GM23338 (cell line): ENCODE data around the gene TANC2. TPM values are rescaled to one million over a fixed set of nuclear protein-coding genes. Genes with fewer than 3 reads are reported as not detected.

Experiments
- ATAC-seq: fragments of 200-7000 bp; cut with Tn5 transposase; 3 replicates; pipeline ENCODE4 v1.9.1; 2020
- DNase-seq: peaks from one replicate; pipeline ENCODE4 v3.0.0-alpha.2; 2015; ENCODE audit warnings: low spot score
- H2AFZ ChIP-seq: fragments of 200-600 bp; sonication (generic); 2 replicates; pipeline ENCODE4 v1.8.0; 2016; ENCODE audit warnings: antibody characterized with exemption, mild to moderate bottlenecking, moderate library complexity
- H3F3A ChIP-seq: fragments of 200-600 bp; sonication (generic); replicated peaks from 2 replicates; pipeline ENCODE4 v1.8.0; 2017; ENCODE audit warnings: antibody characterized with exemption, mixed run types, low read depth
- H3K27ac ChIP-seq: fragments of 200-600 bp; sonication (generic); 2 replicates; pipeline ENCODE4 v1.6.1; 2016; ENCODE audit warnings: low read depth
- H3K27me3 ChIP-seq: fragments of 200-600 bp; sonication (generic); 2 replicates; pipeline ENCODE4 v1.8.0; 2016; ENCODE audit warnings: mild to moderate bottlenecking, mixed run types, moderate library complexity; ENCODE audit not compliant: insufficient read depth
- H3K36me3 ChIP-seq: fragments of 200-600 bp; sonication (generic); 2 replicates; pipeline ENCODE4 v1.8.0; 2016; ENCODE audit warnings: mild to moderate bottlenecking; ENCODE audit not compliant: insufficient read depth
- H3K4me1 ChIP-seq: fragments of 200-600 bp; sonication (generic); 2 replicates; pipeline ENCODE4 v1.8.0; 2016; ENCODE audit warnings: mild to moderate bottlenecking, moderate library complexity; ENCODE audit not compliant: insufficient read depth
- H3K4me2 ChIP-seq: fragments of 200-600 bp; sonication (generic); 2 replicates; pipeline ENCODE4 v1.7.1; 2017; ENCODE audit warnings: mixed run types
- H3K4me3 ChIP-seq: fragments of 200-600 bp; sonication (generic); 2 replicates; pipeline ENCODE4 v1.6.1; 2016; ENCODE audit warnings: mixed run types
- H3K79me2 ChIP-seq: fragments of 200-600 bp; sonication (generic); replicated peaks from 2 replicates; pipeline ENCODE4 v1.8.0; 2017; ENCODE audit warnings: mild to moderate bottlenecking; ENCODE audit not compliant: insufficient read depth
- H3K9me2 ChIP-seq: fragments of 200-600 bp; sonication (generic); 2 replicates; pipeline ENCODE4 v1.8.0; 2017; ENCODE audit not compliant: insufficient read depth
- H4K20me1 ChIP-seq: fragments of 200-600 bp; sonication (generic); replicated peaks from 2 replicates; pipeline ENCODE4 v1.8.0; 2017; ENCODE audit warnings: mild to moderate bottlenecking; ENCODE audit not compliant: insufficient read depth
- H3K27ac Mint-ChIP-seq: 2 replicates; pipeline ENCODE4 v1.8.0; 2020; ENCODE audit warnings: inconsistent platforms, mild to moderate bottlenecking, moderate library complexity, mixed read lengths
- H3K27me3 Mint-ChIP-seq: 3 replicates; pipeline ENCODE4 v1.8.0; 2022; ENCODE audit warnings: low read depth, mild to moderate bottlenecking, moderate library complexity, mixed read lengths, inconsistent platforms; ENCODE audit not compliant: insufficient read depth, poor library complexity
- H3K36me3 Mint-ChIP-seq: 3 replicates; pipeline ENCODE4 v1.8.0; 2021; ENCODE audit warnings: low read depth, mild to moderate bottlenecking, inconsistent platforms, moderate library complexity, mixed read lengths
- H3K4me1 Mint-ChIP-seq: 3 replicates; pipeline ENCODE4 v1.8.0; 2020; ENCODE audit warnings: mild to moderate bottlenecking, inconsistent platforms, mixed read lengths
- H3K4me3 Mint-ChIP-seq: 3 replicates; pipeline ENCODE4 v1.8.0; 2021; ENCODE audit warnings: moderate library complexity, mild to moderate bottlenecking, inconsistent platforms, mixed read lengths
- H3K9me3 Mint-ChIP-seq: 3 replicates; pipeline ENCODE4 v1.8.0; 2020; ENCODE audit warnings: moderate library complexity, mild to moderate bottlenecking, inconsistent platforms, mixed read lengths
- CTCF ChIP-seq, 2 experiments: fragments of 200-600 bp in 1 of 2; sonication (generic) in 1 of 2; conservative IDR thresholded peaks; 2 replicates each; pipeline versions ENCODE4 v1.5.1 to v1.6.1; 2016 to 2017; ENCODE audit warnings: antibody characterized with exemption in 2 of 2, low read depth in 2 of 2, mild to moderate bottlenecking in 2 of 2, moderate library complexity in 1 of 2
- ETS1 ChIP-seq: IDR thresholded peaks from 2 replicates; pipeline ENCODE4 v1.6.1; 2016; ENCODE audit warnings: antibody characterized with exemption
- EZH2 ChIP-seq: fragments of 200-600 bp; sonication (generic); IDR thresholded peaks from one replicate; pipeline ENCODE4 v1.8.0; 2017; ENCODE audit warnings: antibody characterized with exemption, mild to moderate bottlenecking, low read depth; ENCODE audit not compliant: unreplicated experiment
- EZH2phosphoT487 ChIP-seq: fragments of 200-600 bp; sonication (generic); IDR thresholded peaks from one replicate; pipeline ENCODE4 v1.8.1; 2018; ENCODE audit warnings: antibody characterized with exemption; ENCODE audit not compliant: unreplicated experiment
- NANOG ChIP-seq: IDR thresholded peaks from 2 replicates; pipeline ENCODE4 v1.6.1; 2016; ENCODE audit warnings: antibody characterized with exemption, borderline replicate concordance
- POLR2AphosphoS5 ChIP-seq: IDR thresholded peaks from 2 replicates; pipeline ENCODE4 v1.6.1; 2016; ENCODE audit warnings: antibody characterized with exemption, low read depth
- ZNF114 ChIP-seq: fragments of 250-450 bp; sonication (Bioruptor Pico); IDR thresholded peaks from 2 replicates; pipeline ENCODE4 v1.5.0; 2020; ENCODE audit warnings: mild to moderate bottlenecking, moderate library complexity
- ZNF331 ChIP-seq: fragments of 250-450 bp; sonication (Bioruptor Pico); IDR thresholded peaks from 2 replicates; pipeline ENCODE4 v1.5.0; 2020; ENCODE audit warnings: low read depth, mild to moderate bottlenecking, moderate library complexity
- polyA plus RNA-seq: library from polyadenylated mRNA; unstranded; fragments of >200 nt; fragmentation: Nextera tagmentation; extraction: Ambion mirVana; gene quantifications from 2 replicates; pipeline ENCODE4 v1.2.1, GENCODE V29; 2016
- total RNA-seq: library from RNA; depleted of rRNA; stranded (reverse); fragments of >200 nt; shearing (Covaris generic); gene quantifications from 2 replicates; pipeline ENCODE4 v1.2.3, GENCODE V29; 2014
- TF ChIP-seq, protein P1 (sequence below): IDR thresholded peaks from one replicate; pipeline ENCODE4 v1.6.1; 2018; ENCODE audit warnings: antibody characterized with exemption; ENCODE audit not compliant: unreplicated experiment

TANC2 gene
- total and polyA plus RNA-seq, 2 experiments from 2014 or later, result 1.7 to 5.9 TPM

- H4K20me1 ChIP-seq, result peaks cover 4% of the 10 kb centered on the region; the same call in 1 of the 2 replicates
- Mint-ChIP-seq H3K27ac (no peak overlapping the region), H3K4me1 (no peaks in the 10 kb centered on the region), H3K27me3 (peaks cover 4% of the 10 kb centered on the region), H3K9me3 (peaks cover 11% of the 10 kb centered on the region; the same call in 2 of the 3 replicates), H3K36me3 (peaks cover 6% of the 10 kb centered on the region; the same call in 1 of the 3 replicates), H3K4me3 (no peak overlapping the region)
- no peaks in the 10 kb centered on the region for H3K36me3 ChIP-seq
- H3K4me1 ChIP-seq, result no peaks in the 10 kb centered on the region
- H3K4me2 ChIP-seq, result no peak overlapping the region
- DNase-seq, result peak; percentile 65
- H3K27ac ChIP-seq, result no peak overlapping the region
- ATAC-seq, result peak; percentile 84
- peaks cover 10% of the 10 kb centered on the region; the same call in 1 of the 2 replicates for H3K79me2 ChIP-seq
- no peak overlapping the region for H3K4me3 ChIP-seq
- H3K9me2 ChIP-seq, result no peaks in the 10 kb centered on the region
- H2AFZ ChIP-seq, result no peak overlapping the region
- TF ChIP-seq ZNF331 (CRISPR knock-in tag) (no peak), CTCF (conservative IDR thresholded peaks at IDR 0.05; ENCODE audit: low read depth in 2 of 2) (peak; percentile 71 to 77)
- H3K27me3 ChIP-seq, result no peaks in the 10 kb centered on the region; the same call in 1 of the 2 replicates
- no peaks in the 10 kb centered on the region for H3F3A ChIP-seq
These were observed 21.1 kb downstream of the TANC2 start for GRCh38 chr17:62987136-62987535.

- peaks cover 5% of the 10 kb centered on the region; the same call in 1 of the 2 replicates for H3K79me2 ChIP-seq
- no peaks in the 10 kb centered on the region for H3K27me3 ChIP-seq
- TF ChIP-seq EZH2 (no peak), EZH2phosphoT487 (no peak), POLR2AphosphoS5 (no peak), ETS1 (no peak), ZNF114 (CRISPR knock-in tag) (no peak), NANOG (no peak), ZNF331 (CRISPR knock-in tag) (no peak)
- TF ChIP-seq, protein P1, sequence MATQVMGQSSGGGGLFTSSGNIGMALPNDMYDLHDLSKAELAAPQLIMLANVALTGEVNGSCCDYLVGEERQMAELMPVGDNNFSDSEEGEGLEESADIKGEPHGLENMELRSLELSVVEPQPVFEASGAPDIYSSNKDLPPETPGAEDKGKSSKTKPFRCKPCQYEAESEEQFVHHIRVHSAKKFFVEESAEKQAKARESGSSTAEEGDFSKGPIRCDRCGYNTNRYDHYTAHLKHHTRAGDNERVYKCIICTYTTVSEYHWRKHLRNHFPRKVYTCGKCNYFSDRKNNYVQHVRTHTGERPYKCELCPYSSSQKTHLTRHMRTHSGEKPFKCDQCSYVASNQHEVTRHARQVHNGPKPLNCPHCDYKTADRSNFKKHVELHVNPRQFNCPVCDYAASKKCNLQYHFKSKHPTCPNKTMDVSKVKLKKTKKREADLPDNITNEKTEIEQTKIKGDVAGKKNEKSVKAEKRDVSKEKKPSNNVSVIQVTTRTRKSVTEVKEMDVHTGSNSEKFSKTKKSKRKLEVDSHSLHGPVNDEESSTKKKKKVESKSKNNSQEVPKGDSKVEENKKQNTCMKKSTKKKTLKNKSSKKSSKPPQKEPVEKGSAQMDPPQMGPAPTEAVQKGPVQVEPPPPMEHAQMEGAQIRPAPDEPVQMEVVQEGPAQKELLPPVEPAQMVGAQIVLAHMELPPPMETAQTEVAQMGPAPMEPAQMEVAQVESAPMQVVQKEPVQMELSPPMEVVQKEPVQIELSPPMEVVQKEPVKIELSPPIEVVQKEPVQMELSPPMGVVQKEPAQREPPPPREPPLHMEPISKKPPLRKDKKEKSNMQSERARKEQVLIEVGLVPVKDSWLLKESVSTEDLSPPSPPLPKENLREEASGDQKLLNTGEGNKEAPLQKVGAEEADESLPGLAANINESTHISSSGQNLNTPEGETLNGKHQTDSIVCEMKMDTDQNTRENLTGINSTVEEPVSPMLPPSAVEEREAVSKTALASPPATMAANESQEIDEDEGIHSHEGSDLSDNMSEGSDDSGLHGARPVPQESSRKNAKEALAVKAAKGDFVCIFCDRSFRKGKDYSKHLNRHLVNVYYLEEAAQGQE, result no peak
- Mint-ChIP-seq H3K4me3 (no peak overlapping the region), H3K4me1 (no peaks in the 10 kb centered on the region), H3K9me3 (no peaks in the 10 kb centered on the region), H3K27ac (no peak overlapping the region), H3K36me3 (no peaks in the 10 kb centered on the region; the same call in 2 of the 3 replicates), H3K27me3 (peaks cover 2% of the 10 kb centered on the region)
- no peaks in the 10 kb centered on the region for H3F3A ChIP-seq
- no peaks in the 10 kb centered on the region for H3K36me3 ChIP-seq
- H3K4me3 ChIP-seq, result no peak overlapping the region
- no peak overlapping the region for H3K4me2 ChIP-seq
- ATAC-seq (no peak), DNase-seq (no peak)
- H2AFZ ChIP-seq, result no peak overlapping the region
- H4K20me1 ChIP-seq, result 0 out of 2 replicates have a peak, but pooled peaks cover 4% of the 10 kb centered on the region
- no peak overlapping the region for H3K27ac ChIP-seq
- H3K4me1 ChIP-seq, result no peaks in the 10 kb centered on the region
- no peaks in the 10 kb centered on the region for H3K9me2 ChIP-seq
These were observed 23.5 kb downstream of the TANC2 start for GRCh38 chr17:62989501-62989900.
